RWPE2 (cell line): ENCODE data around the gene PAFAH2.

Experiments used
- ATAC-seq: fragments of 200-7000 bp; cut with Tn5 transposase; 3 replicates; pipeline ENCODE4 v1.9.1; 2021; ENCODE audit warnings: low read depth
- DNase-seq: peaks from one replicate; pipeline ENCODE4 v3.0.0-alpha.2; 2020; ENCODE audit warnings: low spot score
- H3K27ac ChIP-seq: fragments of 450-650 bp; 2 replicates; pipeline ENCODE4 v1.5.1; 2017; ENCODE audit warnings: mild to moderate bottlenecking; ENCODE audit not compliant: poor library complexity, severe bottlenecking
- H3K27me3 ChIP-seq: fragments of 250-450 bp; sonication (Bioruptor Pico); 2 replicates; pipeline ENCODE4 v1.5.1; 2021; ENCODE audit warnings: mild to moderate bottlenecking, moderate library complexity; ENCODE audit not compliant: insufficient read depth, poor library complexity, severe bottlenecking
- H3K36me3 ChIP-seq: fragments of 250-450 bp; sonication (Bioruptor Pico); 2 replicates; pipeline ENCODE4 v1.5.1; 2020; ENCODE audit warnings: low read depth, mild to moderate bottlenecking, moderate library complexity
- H3K4me1 ChIP-seq: fragments of 250-450 bp; sonication (Bioruptor Pico); 2 replicates; pipeline ENCODE4 v1.5.1; 2021; ENCODE audit warnings: mild to moderate bottlenecking, moderate library complexity; ENCODE audit not compliant: insufficient read depth, poor library complexity, severe bottlenecking
- H3K4me3 ChIP-seq: fragments of 250-450 bp; sonication (Bioruptor Pico); 2 replicates; pipeline ENCODE4 v1.5.1; 2021; ENCODE audit warnings: mild to moderate bottlenecking, moderate library complexity; ENCODE audit not compliant: severe bottlenecking
- H3K9me3 ChIP-seq: fragments of 250-450 bp; sonication (Bioruptor Pico); 2 replicates; pipeline ENCODE4 v1.5.1; 2021; ENCODE audit warnings: mild to moderate bottlenecking, moderate library complexity; ENCODE audit not compliant: severe bottlenecking
- CTCF ChIP-seq: fragments of 450-650 bp; IDR thresholded peaks from one replicate; pipeline ENCODE4 v1.5.1; 2017; ENCODE audit warnings: mild to moderate bottlenecking, moderate library complexity; ENCODE audit not compliant: poor library complexity, severe bottlenecking

The PAFAH2 gene

GRCh38 chr1:26031196-26031595 lies 33.3 kb upstream of the PAFAH2 start:
- ATAC-seq (no peak), DNase-seq (no peak)
- Histone ChIP-seq H3K4me3 (no peak overlapping the region), H3K27me3 (no peaks in the 10 kb centered on the region), H3K27ac (no peak overlapping the region), H3K36me3 (no peaks in the 10 kb centered on the region), H3K9me3 (no peaks in the 10 kb centered on the region), H3K4me1 (peaks cover 1% of the 10 kb centered on the region)
- TF ChIP-seq CTCF, result no peak

- H3K27ac ChIP-seq, result no peak overlapping the region
- DNase-seq, result no peak
- TF ChIP-seq CTCF, result no peak
Measured at GRCh38 chr1:26029864-26030481, 32.1 kb upstream of the PAFAH2 start.

GRCh38 chr1:26029054-26029863 lies 31.4 kb upstream of the PAFAH2 start:
- Histone ChIP-seq H3K36me3 (no peaks in the 10 kb centered on the region), H3K27me3 (no peaks in the 10 kb centered on the region), H3K9me3 (no peaks in the 10 kb centered on the region), H3K27ac (no peak overlapping the region), H3K4me3 (no peak overlapping the region), H3K4me1 (no peaks in the 10 kb centered on the region)
- no peak for ATAC-seq
- DNase-seq, result no peak
- no peak for TF ChIP-seq CTCF

More at GRCh38 chr1:26029864-26030481, 32.1 kb upstream of the PAFAH2 start:
- Histone ChIP-seq H3K4me3 (no peak overlapping the region), H3K9me3 (no peaks in the 10 kb centered on the region), H3K36me3 (no peaks in the 10 kb centered on the region), H3K4me1 (no peaks in the 10 kb centered on the region), H3K27me3 (no peaks in the 10 kb centered on the region)
- ATAC-seq, result no peak

GRCh38 chr1:26028490-26028980 lies 30.7 kb upstream of the PAFAH2 start:
- DNase-seq, result no peak
- Histone ChIP-seq H3K4me3 (no peak overlapping the region), H3K9me3 (no peaks in the 10 kb centered on the region), H3K36me3 (no peaks in the 10 kb centered on the region), H3K27ac (no peak overlapping the region), H3K27me3 (no peaks in the 10 kb centered on the region), H3K4me1 (no peaks in the 10 kb centered on the region)
- no peak for ATAC-seq
- no peak for TF ChIP-seq CTCF
